Panc1 (cell line): ENCODE measurements around the gene DCAKD.

ENCODE experiments used
- CTCF ChIP-seq: fragments of 450-650 bp; IDR thresholded peaks from 2 replicates; pipeline ENCODE4 v1.5.1; 2017; ENCODE audit warnings: mild to moderate bottlenecking
- POLR2AphosphoS5 ChIP-seq: IDR thresholded peaks from 2 replicates; pipeline ENCODE4 v1.6.1; 2012; ENCODE audit warnings: mild to moderate bottlenecking, low read depth, low read length, moderate library complexity
- REST ChIP-seq, 2 experiments: IDR thresholded peaks; 2 replicates each; pipeline ENCODE4 v1.6.1; 2011 to 2012; ENCODE audit warnings: low read depth in 2 of 2, control low read depth in 1 of 2, low read length in 1 of 2, mild to moderate bottlenecking in 1 of 2, moderate library complexity in 1 of 2; ENCODE audit not compliant: insufficient read depth in 1 of 2
- SIN3A ChIP-seq: IDR thresholded peaks from 2 replicates; pipeline ENCODE4 v1.6.1; 2012; ENCODE audit warnings: low read depth, mild to moderate bottlenecking, low read length, moderate library complexity, borderline replicate concordance; ENCODE audit not compliant: insufficient read depth

GRCh38 chr17:45096926-45097325 lies 45.5 kb upstream of the DCAKD start:
- TF ChIP-seq CTCF (no peak), POLR2AphosphoS5 (no peak), SIN3A (no peak), REST (IDR thresholded peaks at IDR 0.05; ENCODE audit: insufficient read depth in 1 of 2, low read depth in 2 of 2, low read length in 1 of 2) (no peak)
